Liver (tissue), 9 donors: ENCODE measurements around the gene MYL6B. TPM values are rescaled to one million over a fixed set of nuclear protein-coding genes. Genes with fewer than 3 reads are reported as not detected.

ENCODE experiments used
- DNase-seq: peaks from one replicate; pipeline ENCODE4 v3.0.0-alpha.2; 2017; ENCODE audit warnings: low spot score
- H3K27ac ChIP-seq, 2 donors: one replicate each; pipeline ENCODE4 v1.7.0; 2013; ENCODE audit warnings: inconsistent platforms in 2 of 2, low read length in 2 of 2, control low read depth in 1 of 2, low read depth in 1 of 2, mild to moderate bottlenecking in 1 of 2
- H3K27me3 ChIP-seq, 4 donors: one replicate each; pipeline versions ENCODE4 v1.6.1 to v1.7.0; 2013; ENCODE audit warnings: low read length in 3 of 4, inconsistent platforms in 1 of 4, mild to moderate bottlenecking in 1 of 4, moderate library complexity in 1 of 4; ENCODE audit not compliant: control insufficient read depth in 4 of 4, insufficient read depth in 4 of 4
- H3K36me3 ChIP-seq, 4 donors: one replicate each; pipeline versions ENCODE4 v1.6.1 to v1.7.0; 2013; ENCODE audit warnings: low read length in 3 of 4, mild to moderate bottlenecking in 3 of 4, low read depth in 1 of 4, moderate library complexity in 1 of 4; ENCODE audit not compliant: control insufficient read depth in 4 of 4, insufficient read depth in 3 of 4
- H3K4me1 ChIP-seq, 4 donors: one replicate each; pipeline versions ENCODE4 v1.6.1 to v1.7.0; 2013; ENCODE audit warnings: low read length in 3 of 4, mild to moderate bottlenecking in 3 of 4, moderate library complexity in 1 of 4; ENCODE audit not compliant: control insufficient read depth in 4 of 4, insufficient read depth in 4 of 4
- H3K4me3 ChIP-seq, 3 donors: one replicate each; pipeline versions ENCODE4 v1.6.1 to v1.7.0; 2013; ENCODE audit warnings: low read length in 3 of 3, control low read depth in 1 of 3, low read depth in 1 of 3, mild to moderate bottlenecking in 1 of 3
- H3K9ac ChIP-seq, 2 donors: one replicate each; pipeline ENCODE4 v1.7.0; 2013; ENCODE audit warnings: low read length in 2 of 2, mild to moderate bottlenecking in 2 of 2, moderate library complexity in 2 of 2, control low read depth in 1 of 2, low read depth in 1 of 2
- H3K9me3 ChIP-seq, 4 donors: one replicate each; pipeline versions ENCODE4 v1.6.1 to v1.7.0; 2013; ENCODE audit warnings: low read length in 3 of 4; ENCODE audit not compliant: control insufficient read depth in 4 of 4
- EGR1 ChIP-seq, 2 donors: IDR thresholded peaks; 2 replicates each; pipeline ENCODE4 v1.6.1; 2016 to 2018; ENCODE audit warnings: antibody characterized with exemption in 2 of 2, low read depth in 2 of 2
- FOXA1 ChIP-seq: IDR thresholded peaks from 2 replicates; pipeline ENCODE4 v1.6.1; 2016; ENCODE audit warnings: antibody characterized with exemption
- FOXA2 ChIP-seq: IDR thresholded peaks from 2 replicates; pipeline ENCODE4 v1.6.1; 2016; ENCODE audit warnings: antibody characterized with exemption
- GABPA ChIP-seq, 2 donors: IDR thresholded peaks in 1 of 2; conservative IDR thresholded peaks in 1 of 2; 2 replicates each; pipeline ENCODE4 v1.6.1; 2016; ENCODE audit warnings: antibody characterized with exemption in 2 of 2, mild to moderate bottlenecking in 1 of 2, moderate library complexity in 1 of 2
- HNF4A ChIP-seq, 2 donors: conservative IDR thresholded peaks; 2 replicates each; pipeline ENCODE4 v1.6.1; 2016; ENCODE audit warnings: antibody characterized with exemption in 2 of 2, mild to moderate bottlenecking in 2 of 2
- HNF4G ChIP-seq: IDR thresholded peaks from 2 replicates; pipeline ENCODE4 v1.6.1; 2016; ENCODE audit warnings: antibody characterized with exemption
- JUND ChIP-seq, 2 donors: IDR thresholded peaks; 2 replicates each; pipeline ENCODE4 v1.6.1; 2016; ENCODE audit warnings: antibody characterized with exemption in 2 of 2
- NR2F2 ChIP-seq: IDR thresholded peaks from 2 replicates; pipeline ENCODE4 v1.6.1; 2016; ENCODE audit warnings: antibody characterized with exemption
- RAD21 ChIP-seq, 2 donors: IDR thresholded peaks; 2 replicates each; pipeline ENCODE4 v1.6.1; 2016; ENCODE audit warnings: antibody characterized with exemption in 2 of 2, mild to moderate bottlenecking in 2 of 2
- REST ChIP-seq: IDR thresholded peaks from 2 replicates; pipeline ENCODE4 v1.6.1; 2016; ENCODE audit warnings: antibody characterized with exemption, mild to moderate bottlenecking
- RXRA ChIP-seq, 2 donors: IDR thresholded peaks; 2 replicates each; pipeline ENCODE4 v1.6.1; 2017 to 2018; ENCODE audit warnings: antibody characterized with exemption in 2 of 2, mild to moderate bottlenecking in 1 of 2
- SP1 ChIP-seq: IDR thresholded peaks from 2 replicates; pipeline ENCODE4 v1.6.1; 2018; ENCODE audit warnings: antibody characterized with exemption, mild to moderate bottlenecking
- TAF1 ChIP-seq: conservative IDR thresholded peaks from 2 replicates; pipeline ENCODE4 v1.6.1; 2016; ENCODE audit warnings: antibody characterized with exemption, mild to moderate bottlenecking
- YY1 ChIP-seq: IDR thresholded peaks from 2 replicates; pipeline ENCODE4 v1.6.1; 2016; ENCODE audit warnings: antibody characterized with exemption, mild to moderate bottlenecking
- WGBS: extraction: QIAGEN DNeasy Blood & Tissue Kit; methylation state at CpG from one replicate; pipeline ENCODE4 v1.1.7; 2013; 5-methylcytosine and 5-hydroxymethylcytosine counted together
- polyA plus RNA-seq, 2 donors: library from polyadenylated mRNA; stranded (reverse) in 1 of 2; unstranded in 1 of 2; fragments of 200-250 nt in 1 of 2; fragments of >200 nt in 1 of 2; fragmentation: Nextera tagmentation in 1 of 2; extraction: Ambion mirVana in 1 of 2; gene quantifications; one replicate each; pipeline versions ENCODE4 v1.2.1 to v1.2.3, GENCODE V29; 2013 to 2015
- total RNA-seq, 2 donors: library from RNA; depleted of rRNA; stranded (reverse); fragments of >200 nt; gene quantifications; one replicate each; pipeline ENCODE4 v1.2.3, GENCODE V29; 2014
- TF ChIP-seq, protein P1 (sequence below): IDR thresholded peaks from 2 replicates; pipeline ENCODE4 v1.6.1; 2016; ENCODE audit warnings: antibody characterized with exemption
- TF ChIP-seq, protein P2 (sequence below): fragments of 150-350 bp; IDR thresholded peaks from 2 replicates; pipeline ENCODE4 v1.5.1; 2017; ENCODE audit warnings: improper control_type of control experiment, low read depth, low read length; ENCODE audit not compliant: missing input control
- TF ChIP-seq, protein P3 (sequence below): IDR thresholded peaks from 2 replicates; pipeline ENCODE4 v1.6.1; 2016; ENCODE audit warnings: antibody characterized with exemption
- TF ChIP-seq, protein P4 (sequence below): IDR thresholded peaks from 2 replicates; pipeline ENCODE4 v1.6.1; 2016; ENCODE audit warnings: antibody characterized with exemption
- donor health status: healthy.
- donor health status: healthy.
- donor health status: healthy.
- donor health status: healthy.
- donor health status: healthy.

The MYL6B gene
- total and polyA plus RNA-seq, 4 donors = 3.7 to 14.2 (median 12.6) TPM

- peak overlapping the region; percentile 67 to 88 (median 81) for H3K4me3 ChIP-seq
- H3K9me3 ChIP-seq = no peaks in the 10 kb centered on the region
- H3K36me3 ChIP-seq = peaks cover 13 to 49% (median 43%) of the 10 kb centered on the region in 4 donors
- TF ChIP-seq REST (no peak), HNF4A (conservative IDR thresholded peaks at IDR 0.05) (no peak), NR2F2 (no peak), HNF4G (no peak), YY1 (no peak), FOXA2 (no peak)
- TF ChIP-seq, protein P1, sequence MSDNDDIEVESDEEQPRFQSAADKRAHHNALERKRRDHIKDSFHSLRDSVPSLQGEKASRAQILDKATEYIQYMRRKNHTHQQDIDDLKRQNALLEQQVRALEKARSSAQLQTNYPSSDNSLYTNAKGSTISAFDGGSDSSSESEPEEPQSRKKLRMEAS = no peak
- no peaks in the 10 kb centered on the region for H3K27me3 ChIP-seq
- no peak overlapping the region for H3K27ac ChIP-seq
- peak overlapping the region; percentile 32 to 91 for H3K9ac ChIP-seq
- peak; percentile 33 for DNase-seq
- 42% methylated on average over 2 of the region's 2 CpGs for WGBS
- peaks cover 0 to 24% (median 13%) of the 10 kb centered on the region in 4 donors for H3K4me1 ChIP-seq
Observed at GRCh38 chr12:56105609-56105902, 46.8 kb upstream of the MYL6B start.

DNA sequence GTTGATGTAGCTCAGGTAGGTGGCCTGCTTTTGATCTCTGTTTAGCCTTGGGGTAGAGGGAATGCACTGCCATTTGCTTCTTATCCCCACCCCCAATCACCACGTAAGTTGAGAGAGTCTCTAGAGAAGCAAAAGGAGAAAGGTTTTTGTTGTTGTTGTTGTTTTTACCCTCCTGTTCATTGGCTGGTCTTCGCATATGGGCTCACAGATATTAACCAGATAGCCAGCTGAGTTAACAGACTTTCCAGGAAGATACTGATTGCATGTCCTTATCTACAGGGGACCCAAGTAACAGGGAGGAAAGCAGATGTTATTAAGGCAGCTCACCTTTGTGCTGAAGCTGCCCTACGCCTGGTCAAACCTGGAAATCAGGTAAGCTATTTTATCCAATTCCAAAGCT, 45.1 kb upstream of the MYL6B start:
- Histone ChIP-seq H3K27me3 (no peaks in the 10 kb centered on the region), H3K9ac (no peak overlapping the region), H3K4me3 (no peak overlapping the region), H3K4me1 (peaks cover 0 to 24% (median 13%) of the 10 kb centered on the region in 4 donors), H3K36me3 (peaks cover 13 to 51% (median 46%) of the 10 kb centered on the region in 4 donors), H3K9me3 (no peaks in the 10 kb centered on the region), H3K27ac (no peak overlapping the region)
- 93% methylated on average over 3 of the region's 3 CpGs for WGBS
- TF ChIP-seq GABPA (IDR thresholded peaks at IDR 0.05 in 1 of 2, conservative IDR thresholded peaks at IDR 0.05 in 1 of 2) = no peak
- TF ChIP-seq, protein P2, sequence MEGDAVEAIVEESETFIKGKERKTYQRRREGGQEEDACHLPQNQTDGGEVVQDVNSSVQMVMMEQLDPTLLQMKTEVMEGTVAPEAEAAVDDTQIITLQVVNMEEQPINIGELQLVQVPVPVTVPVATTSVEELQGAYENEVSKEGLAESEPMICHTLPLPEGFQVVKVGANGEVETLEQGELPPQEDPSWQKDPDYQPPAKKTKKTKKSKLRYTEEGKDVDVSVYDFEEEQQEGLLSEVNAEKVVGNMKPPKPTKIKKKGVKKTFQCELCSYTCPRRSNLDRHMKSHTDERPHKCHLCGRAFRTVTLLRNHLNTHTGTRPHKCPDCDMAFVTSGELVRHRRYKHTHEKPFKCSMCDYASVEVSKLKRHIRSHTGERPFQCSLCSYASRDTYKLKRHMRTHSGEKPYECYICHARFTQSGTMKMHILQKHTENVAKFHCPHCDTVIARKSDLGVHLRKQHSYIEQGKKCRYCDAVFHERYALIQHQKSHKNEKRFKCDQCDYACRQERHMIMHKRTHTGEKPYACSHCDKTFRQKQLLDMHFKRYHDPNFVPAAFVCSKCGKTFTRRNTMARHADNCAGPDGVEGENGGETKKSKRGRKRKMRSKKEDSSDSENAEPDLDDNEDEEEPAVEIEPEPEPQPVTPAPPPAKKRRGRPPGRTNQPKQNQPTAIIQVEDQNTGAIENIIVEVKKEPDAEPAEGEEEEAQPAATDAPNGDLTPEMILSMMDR = no peak
- no peak for TF ChIP-seq JUND (IDR thresholded peaks at IDR 0.05)
- TF ChIP-seq, protein P3, sequence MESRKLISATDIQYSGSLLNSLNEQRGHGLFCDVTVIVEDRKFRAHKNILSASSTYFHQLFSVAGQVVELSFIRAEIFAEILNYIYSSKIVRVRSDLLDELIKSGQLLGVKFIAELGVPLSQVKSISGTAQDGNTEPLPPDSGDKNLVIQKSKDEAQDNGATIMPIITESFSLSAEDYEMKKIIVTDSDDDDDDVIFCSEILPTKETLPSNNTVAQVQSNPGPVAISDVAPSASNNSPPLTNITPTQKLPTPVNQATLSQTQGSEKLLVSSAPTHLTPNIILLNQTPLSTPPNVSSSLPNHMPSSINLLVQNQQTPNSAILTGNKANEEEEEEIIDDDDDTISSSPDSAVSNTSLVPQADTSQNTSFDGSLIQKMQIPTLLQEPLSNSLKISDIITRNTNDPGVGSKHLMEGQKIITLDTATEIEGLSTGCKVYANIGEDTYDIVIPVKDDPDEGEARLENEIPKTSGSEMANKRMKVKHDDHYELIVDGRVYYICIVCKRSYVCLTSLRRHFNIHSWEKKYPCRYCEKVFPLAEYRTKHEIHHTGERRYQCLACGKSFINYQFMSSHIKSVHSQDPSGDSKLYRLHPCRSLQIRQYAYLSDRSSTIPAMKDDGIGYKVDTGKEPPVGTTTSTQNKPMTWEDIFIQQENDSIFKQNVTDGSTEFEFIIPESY = no peak
- no peak for TF ChIP-seq HNF4A (conservative IDR thresholded peaks at IDR 0.05)
- TF ChIP-seq RAD21 (IDR thresholded peaks at IDR 0.05) = no peak
- no peak for TF ChIP-seq FOXA1
- no peak for TF ChIP-seq TAF1
- TF ChIP-seq, protein P1 = no peak
- TF ChIP-seq NR2F2 = no peak
- TF ChIP-seq, protein P4, sequence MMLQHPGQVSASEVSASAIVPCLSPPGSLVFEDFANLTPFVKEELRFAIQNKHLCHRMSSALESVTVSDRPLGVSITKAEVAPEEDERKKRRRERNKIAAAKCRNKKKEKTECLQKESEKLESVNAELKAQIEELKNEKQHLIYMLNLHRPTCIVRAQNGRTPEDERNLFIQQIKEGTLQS = no peak
- TF ChIP-seq FOXA2 = no peak
- TF ChIP-seq HNF4G = no peak
- TF ChIP-seq RXRA (IDR thresholded peaks at IDR 0.05) = no peak
- no peak for TF ChIP-seq SP1
- TF ChIP-seq YY1 = no peak
- TF ChIP-seq EGR1 (IDR thresholded peaks at IDR 0.05; ENCODE audit: low read depth in 2 of 2) = no peak
- no peak for DNase-seq
